ENCODE data around the gene BACE2.
A peak's percentile ranks its signal among the peaks of the same experiment; 100 is the strongest.

The BACE2 gene

GRCh38 chr21:41167348-41168342, at the start of gene BACE2:
Gene BACE2 (plus strand): TSS chr21:41168160. CDS start chr21:41168264, 104 bp downstream.
- DNase-seq: peak; percentile 88

GRCh38 chr21:41119901-41120300, 48.1 kb upstream of the BACE2 start:
- DNase-seq: no peak

GRCh38 chr21:41120997-41121396, 47.0 kb upstream of the BACE2 start:
- DNase-seq: no peak

GRCh38 chr21:41121785-41122415, 46.1 kb upstream of the BACE2 start:
- DNase-seq: peak; percentile 94

- DNase-seq: no peak
Observed at GRCh38 chr21:41124641-41125201, 43.2 kb upstream of the BACE2 start.

- no peak for DNase-seq
Observed at GRCh38 chr21:41128981-41129380, 39.0 kb upstream of the BACE2 start.

- no peak for DNase-seq
Observed at GRCh38 chr21:41130883-41131282, 37.1 kb upstream of the BACE2 start.

GRCh38 chr21:41133874-41134522, 34.0 kb upstream of the BACE2 start:
- DNase-seq: peak; percentile 70

GRCh38 chr21:41135746-41136145, 32.2 kb upstream of the BACE2 start:
- DNase-seq: no peak

- no peak for DNase-seq
Observed at GRCh38 chr21:41136286-41136685, 31.7 kb upstream of the BACE2 start.

- DNase-seq: no peak
Observed at GRCh38 chr21:41137401-41137800, 30.6 kb upstream of the BACE2 start.

GRCh38 chr21:41137889-41138288, 30.1 kb upstream of the BACE2 start:
- DNase-seq: no peak

- DNase-seq: no peak
Observed at GRCh38 chr21:41138711-41139110, 29.2 kb upstream of the BACE2 start.

GRCh38 chr21:41139275-41139674, 28.7 kb upstream of the BACE2 start:
- no peak for DNase-seq

- no peak for DNase-seq
Observed at GRCh38 chr21:41139951-41140350, 28.0 kb upstream of the BACE2 start.

- peak; percentile 33 for DNase-seq
Observed at GRCh38 chr21:41141031-41141457, 26.9 kb upstream of the BACE2 start.

GRCh38 chr21:41142051-41142795, 25.7 kb upstream of the BACE2 start:
- DNase-seq: peak; percentile 78

- DNase-seq: no peak
Observed at GRCh38 chr21:41143596-41144325, 24.2 kb upstream of the BACE2 start.

GRCh38 chr21:41147096-41147978, 20.6 kb upstream of the BACE2 start:
- no peak for DNase-seq

- no peak for DNase-seq
Observed at GRCh38 chr21:41147979-41148355, 20.0 kb upstream of the BACE2 start.

GRCh38 chr21:41148798-41149197, 19.2 kb upstream of the BACE2 start:
- DNase-seq: no peak

Data from eye (tissue), 1 donor.